NCI-H526 treated with DMSO at 0.1 percent for 48 hours (cell line): ENCODE measurements around the gene ARHGEF25.
"Not testable (repeated sequence)": the region's sequence is repeated elsewhere in the genome, so short reads cannot be mapped to it uniquely, and the experiment has no call there.

ENCODE experiments used
- DNase-seq: peaks from one replicate; lab custom pipeline; 2025; lab: John Stamatoyannopoulos, UW

The ARHGEF25 gene

DNA sequence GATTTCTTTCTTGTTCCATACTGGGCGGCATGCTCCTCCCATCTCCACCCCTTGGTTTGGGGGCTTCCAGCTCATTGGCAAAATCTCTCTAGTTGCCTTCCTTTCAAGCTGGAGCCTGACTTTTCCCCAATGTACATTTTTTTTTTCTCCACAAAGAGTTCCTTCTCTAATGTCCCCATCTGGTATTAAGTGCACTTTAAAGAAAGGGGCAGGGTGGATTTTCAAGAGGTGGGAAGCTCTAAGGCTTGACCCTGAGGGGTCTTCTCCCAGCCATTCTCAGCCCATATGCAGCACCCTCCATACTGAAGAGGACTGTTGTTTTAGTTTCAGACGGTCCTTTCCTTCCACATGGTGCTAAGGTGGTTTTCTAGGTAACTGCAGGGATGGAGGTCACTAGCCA is 26.1 kb upstream of the ARHGEF25 start:
- DNase-seq = no peak

DNA sequence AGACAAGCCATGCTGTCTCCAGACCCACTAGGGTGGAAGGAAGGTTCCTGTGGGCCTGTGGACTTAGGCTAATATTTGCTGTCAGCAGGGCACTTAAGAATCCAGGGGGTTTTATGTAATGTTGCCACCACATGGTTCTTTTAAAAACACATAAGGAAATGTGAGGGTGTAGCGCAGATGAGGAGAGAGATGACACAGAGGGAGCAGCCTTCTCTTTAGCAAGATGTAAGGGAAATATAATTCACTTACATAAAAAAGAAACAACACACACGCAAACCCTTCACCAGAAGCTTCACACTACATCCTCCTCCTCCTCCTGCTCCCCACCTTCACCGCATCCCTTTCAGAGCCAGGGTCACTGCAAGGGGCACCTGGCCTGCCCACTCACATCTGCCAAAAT is 25.1 kb upstream of the ARHGEF25 start:
- no peak for DNase-seq

DNA sequence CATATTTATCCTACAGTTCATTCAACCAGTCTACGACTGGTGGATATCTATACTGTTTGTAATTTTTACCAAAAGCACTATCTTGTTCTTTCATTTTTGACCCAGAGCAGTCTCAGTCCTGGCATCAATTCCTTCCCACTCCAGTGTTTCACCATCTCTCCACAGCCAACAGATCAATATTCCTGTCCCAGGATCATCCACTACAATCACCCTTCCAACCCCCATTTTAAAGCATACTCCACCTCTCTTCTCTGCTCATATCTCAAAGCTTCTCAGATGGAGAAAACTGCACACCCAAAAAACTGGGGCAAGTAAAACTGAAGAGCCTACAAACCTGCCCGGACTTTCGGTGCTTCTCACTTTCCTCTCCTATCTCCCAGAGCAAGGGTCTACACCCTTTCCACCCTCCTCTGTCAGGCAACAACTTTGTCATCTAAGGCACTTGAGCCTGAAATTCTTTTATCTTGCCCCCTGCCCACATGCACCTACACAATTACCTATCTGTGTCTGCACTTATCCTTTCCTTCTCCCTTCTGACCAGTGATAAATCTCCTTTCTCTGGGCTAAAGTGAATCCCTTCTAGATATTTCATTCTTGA is 24.3 kb upstream of the ARHGEF25 start:
- no peak for DNase-seq

DNA sequence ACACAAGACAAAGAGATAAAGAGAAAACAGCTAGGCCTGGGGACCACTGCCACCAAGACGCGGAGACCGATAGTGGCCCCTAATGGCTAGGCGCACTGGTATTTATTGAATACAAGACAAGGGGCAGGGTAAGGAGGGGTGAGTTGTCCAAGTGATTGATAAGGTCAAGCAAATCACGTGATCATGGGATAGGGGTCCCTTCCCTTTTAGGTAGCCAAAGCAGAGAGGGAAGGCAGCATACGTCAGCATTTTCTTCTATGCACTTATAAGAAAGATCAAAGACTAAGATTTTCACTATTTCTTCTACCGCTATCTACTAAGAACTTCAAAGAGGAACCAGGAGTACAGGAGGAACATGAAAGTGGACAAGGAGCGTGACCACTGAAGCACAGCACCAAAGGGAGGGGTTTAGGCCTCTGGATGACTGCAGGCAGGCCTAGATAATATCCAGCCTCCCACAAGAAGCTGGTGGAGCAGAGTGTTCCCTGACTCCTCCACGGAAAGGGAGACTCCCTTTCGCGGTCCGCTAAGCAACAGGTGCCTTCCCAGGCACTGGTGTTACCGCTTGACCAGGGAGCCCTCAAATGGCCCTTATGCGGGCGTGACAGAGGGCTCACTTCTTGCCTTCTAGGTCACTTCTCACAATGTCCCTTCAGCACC is 22.2 kb upstream of the ARHGEF25 start:
- not testable (repeated sequence) for DNase-seq

GRCh38 chr12:57590479-57590863 is 20.8 kb upstream of the ARHGEF25 start:
- peak; percentile 43 for DNase-seq

- peak; percentile 60 for DNase-seq
Observed at GRCh38 chr12:57590864-57591781, 20.1 kb upstream of the ARHGEF25 start, which contains the start of gene PIP4K2C. Gene PIP4K2C, plus strand, starts transcription at chr12:57591192. Its CDS starts 98 bp downstream, at chr12:57591290.

GRCh38 chr12:57591782-57592325 is 19.4 kb upstream of the ARHGEF25 start:
- no peak for DNase-seq

DNA sequence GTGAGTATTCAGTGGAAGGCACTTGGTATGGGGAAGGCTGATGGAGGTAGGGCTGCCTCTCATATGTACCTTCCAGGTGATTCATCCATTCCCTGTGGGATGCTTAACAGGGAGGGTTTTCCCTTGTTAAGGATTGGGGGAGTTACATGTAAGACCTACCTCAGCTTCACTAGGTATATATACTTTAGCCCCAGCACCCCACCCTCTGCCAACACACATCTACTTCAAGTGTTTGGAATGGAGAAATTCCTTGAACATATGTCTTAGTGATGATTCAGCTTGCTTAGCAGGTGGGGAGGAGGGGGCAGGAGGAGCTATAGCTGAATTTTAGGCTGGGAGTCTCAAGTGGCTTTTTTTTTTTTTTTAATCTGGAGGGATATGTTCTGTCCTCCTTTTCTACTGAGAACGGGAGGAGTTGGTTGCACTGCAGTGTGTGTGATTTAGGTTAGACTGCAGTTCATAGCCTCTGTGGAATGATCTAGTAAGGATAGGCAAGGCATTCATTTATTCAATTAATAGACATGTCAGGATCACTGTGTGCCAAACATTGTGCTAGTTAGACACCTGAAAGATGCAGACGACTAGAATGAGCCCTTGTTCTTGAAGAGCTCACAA is 18.6 kb upstream of the ARHGEF25 start:
- DNase-seq = no peak

- no peak for DNase-seq
Observed at GRCh38 chr12:57593187-57593586, 18.0 kb upstream of the ARHGEF25 start.

GRCh38 chr12:57600395-57600794 is 10.8 kb upstream of the ARHGEF25 start:
- DNase-seq = no peak

GRCh38 chr12:57602544-57602943 is 8.7 kb upstream of the ARHGEF25 start:
- no peak for DNase-seq

DNA sequence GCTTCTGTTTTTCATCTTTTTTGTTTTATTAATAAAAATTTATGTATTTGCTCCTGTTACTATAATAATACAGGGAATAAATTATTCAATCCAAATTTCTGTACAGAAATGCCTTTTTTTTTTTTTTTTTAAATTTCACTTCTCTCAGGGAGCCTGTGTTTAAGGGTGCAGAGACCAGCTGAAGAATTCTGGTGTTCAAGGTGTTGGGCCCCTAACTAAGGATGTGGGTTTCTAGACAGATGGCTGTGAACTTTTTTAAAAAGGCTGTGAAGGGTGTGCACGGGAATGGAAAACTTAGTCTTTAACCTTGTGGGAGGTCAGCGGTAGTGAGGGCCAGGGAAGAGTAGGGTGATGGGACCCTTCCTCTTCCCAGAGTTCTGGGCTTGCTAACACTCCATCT is 7.9 kb upstream of the ARHGEF25 start:
- no peak for DNase-seq

- no peak for DNase-seq
Observed at GRCh38 chr12:57603815-57604453, 7.3 kb upstream of the ARHGEF25 start.

GRCh38 chr12:57604454-57604991 is 6.7 kb upstream of the ARHGEF25 start, which contains the start of gene DTX3:
Gene DTX3, plus strand, starts transcription at chr12:57604824. Its CDS starts 1,694 bp downstream, at chr12:57606518.
- DNase-seq = peak; percentile 15

GRCh38 chr12:57604992-57605810 is 6.0 kb upstream of the ARHGEF25 start:
- no peak for DNase-seq

GRCh38 chr12:57605811-57606311 is 5.4 kb upstream of the ARHGEF25 start:
- DNase-seq = no peak

DNA sequence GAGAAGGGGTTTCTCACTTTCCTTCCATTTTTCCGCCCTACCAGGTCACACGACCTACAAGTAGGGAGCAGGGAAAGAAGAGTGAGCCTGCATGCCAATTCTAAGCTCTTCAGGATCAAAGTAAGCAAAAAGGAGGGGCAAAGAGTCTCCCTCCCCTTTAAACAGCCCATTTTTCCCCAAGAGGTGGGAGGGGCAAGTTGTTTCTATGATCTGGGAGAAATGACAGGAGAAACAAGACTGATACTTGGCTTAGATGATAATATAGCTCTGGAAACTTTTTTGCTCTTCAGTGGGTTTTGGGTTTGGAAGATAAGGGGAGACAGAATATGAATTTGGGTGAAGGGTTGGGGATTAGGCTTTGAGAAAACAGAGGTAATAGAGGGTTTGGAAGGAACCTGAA is 4.8 kb upstream of the ARHGEF25 start:
- no peak for DNase-seq

DNA sequence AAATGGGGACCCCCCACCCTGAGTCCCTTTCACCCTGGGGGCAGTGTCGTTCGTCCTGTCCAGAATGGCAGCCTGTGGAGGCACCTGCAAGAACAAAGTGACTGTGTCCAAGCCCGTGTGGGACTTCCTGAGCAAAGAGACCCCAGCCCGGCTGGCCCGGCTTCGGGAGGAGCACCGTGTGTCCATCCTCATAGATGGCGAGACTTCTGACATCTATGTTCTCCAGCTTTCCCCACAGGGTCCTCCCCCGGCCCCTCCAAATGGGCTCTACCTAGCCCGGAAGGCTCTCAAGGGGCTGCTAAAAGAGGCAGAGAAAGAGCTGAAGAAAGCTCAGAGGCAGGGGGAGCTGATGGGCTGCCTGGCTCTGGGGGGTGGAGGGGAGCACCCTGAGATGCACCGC is 4.4 kb upstream of the ARHGEF25 start:
- no peak for DNase-seq

- DNase-seq = no peak
Observed at GRCh38 chr12:57607958-57608663, 3.1 kb upstream of the ARHGEF25 start.
